HG03354 (cell line): Measurements from ENCODE around the gene SLC9A8.

Experiments
- ATAC-seq: cut with Tn5 transposase; IDR thresholded peaks from one replicate; pipeline ENCODE4 v1.9.1; 2021; ENCODE audit warnings: mild to moderate bottlenecking; ENCODE audit not compliant: unreplicated experiment, poor library complexity, severe bottlenecking

SLC9A8 gene

DNA sequence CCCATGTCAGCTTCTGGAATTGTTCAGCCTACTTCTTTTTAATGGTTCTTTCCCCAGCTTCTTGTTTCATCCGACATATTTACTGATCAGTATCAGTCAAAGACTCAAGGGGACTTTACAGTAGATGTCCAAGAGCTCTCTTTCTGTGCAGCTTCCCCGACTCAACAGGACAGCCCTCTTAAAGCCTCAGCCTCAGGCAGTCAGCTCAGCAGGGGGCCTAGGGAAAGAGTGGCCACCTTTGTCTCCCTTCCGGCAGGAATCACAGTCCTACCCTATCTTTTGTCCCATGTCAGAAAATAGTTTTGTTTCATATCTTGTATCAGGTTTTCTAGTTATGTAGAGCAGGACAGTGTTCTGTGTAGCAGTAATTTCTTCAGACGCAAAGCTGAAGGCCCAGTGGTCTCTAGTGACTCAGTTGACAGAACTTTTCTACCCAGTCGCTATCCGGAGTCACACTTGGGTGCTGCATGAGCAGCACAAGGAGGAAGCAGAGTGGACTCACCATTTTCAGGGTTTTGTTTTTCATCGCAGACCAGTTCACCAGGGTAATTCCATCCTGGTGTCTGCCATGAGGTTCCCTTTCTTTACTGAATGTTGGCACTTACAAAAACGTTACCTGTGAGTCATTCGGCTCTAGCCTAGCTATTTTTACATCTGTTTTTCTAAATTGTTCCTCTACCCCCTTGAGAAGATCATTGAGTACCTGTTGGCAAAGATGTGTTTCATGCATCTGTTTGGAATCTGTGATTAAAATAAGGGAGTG, 55.0 kb downstream of the SLC9A8 start:
- no peak for ATAC-seq

DNA sequence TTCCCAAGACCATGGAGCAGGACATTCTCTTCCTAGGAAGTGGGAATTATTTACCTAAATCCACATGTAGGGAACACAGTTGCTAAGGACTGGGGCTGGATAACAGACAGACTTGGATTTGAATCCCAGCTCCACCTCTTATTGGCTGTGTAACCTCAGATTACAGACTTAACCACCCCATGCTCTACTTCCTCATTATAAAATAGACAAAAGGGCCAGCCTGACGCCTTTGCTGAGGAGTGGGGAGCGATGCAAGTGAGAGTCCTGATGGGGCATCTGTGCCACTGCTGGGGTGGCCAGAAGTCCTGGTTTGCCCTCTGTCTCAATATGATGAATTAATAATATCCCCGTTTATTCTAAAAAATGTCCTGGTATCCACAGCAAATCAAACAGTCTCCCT, 55.9 kb downstream of the SLC9A8 start:
- ATAC-seq: no peak

DNA sequence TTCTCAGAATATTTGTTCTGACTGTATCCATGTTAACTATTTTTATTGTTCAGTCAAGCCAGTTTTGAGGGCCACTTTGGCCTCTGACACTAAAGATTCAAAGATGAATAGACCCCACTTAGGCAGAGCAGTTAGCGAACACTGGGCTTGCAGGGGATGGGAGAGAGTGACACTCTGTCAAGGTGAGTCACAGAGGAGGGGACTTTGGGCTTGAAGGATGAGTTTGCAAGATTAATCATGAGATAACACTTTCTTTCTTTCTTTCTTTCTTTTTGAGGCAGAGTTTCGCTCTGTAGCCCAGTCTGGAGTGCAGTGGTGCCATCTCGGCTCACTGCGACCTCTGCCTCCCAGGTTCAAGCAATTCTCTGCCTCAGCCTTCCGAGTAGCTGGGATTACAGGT, 56.3 kb downstream of the SLC9A8 start:
- ATAC-seq: no peak

DNA sequence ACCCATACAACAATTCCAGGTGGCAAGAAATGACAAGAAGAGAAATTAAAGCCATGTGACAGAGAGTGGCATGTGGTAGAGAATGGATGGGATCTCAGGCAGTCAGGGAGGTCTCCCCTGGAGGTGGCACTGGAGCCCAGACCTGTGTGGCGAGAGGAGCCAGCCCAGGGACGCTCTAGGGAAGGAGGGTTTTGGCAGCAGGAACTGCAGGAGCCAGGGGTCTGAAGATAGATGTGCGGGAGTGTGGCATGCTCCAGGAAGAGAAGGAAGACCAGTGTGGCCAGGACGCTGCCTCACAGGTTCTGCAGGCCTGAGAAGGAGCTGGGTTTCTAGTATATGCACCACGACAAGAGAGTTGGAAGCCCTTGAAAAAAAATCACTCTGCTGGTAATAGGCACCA, 57.6 kb downstream of the SLC9A8 start:
- no peak for ATAC-seq

DNA sequence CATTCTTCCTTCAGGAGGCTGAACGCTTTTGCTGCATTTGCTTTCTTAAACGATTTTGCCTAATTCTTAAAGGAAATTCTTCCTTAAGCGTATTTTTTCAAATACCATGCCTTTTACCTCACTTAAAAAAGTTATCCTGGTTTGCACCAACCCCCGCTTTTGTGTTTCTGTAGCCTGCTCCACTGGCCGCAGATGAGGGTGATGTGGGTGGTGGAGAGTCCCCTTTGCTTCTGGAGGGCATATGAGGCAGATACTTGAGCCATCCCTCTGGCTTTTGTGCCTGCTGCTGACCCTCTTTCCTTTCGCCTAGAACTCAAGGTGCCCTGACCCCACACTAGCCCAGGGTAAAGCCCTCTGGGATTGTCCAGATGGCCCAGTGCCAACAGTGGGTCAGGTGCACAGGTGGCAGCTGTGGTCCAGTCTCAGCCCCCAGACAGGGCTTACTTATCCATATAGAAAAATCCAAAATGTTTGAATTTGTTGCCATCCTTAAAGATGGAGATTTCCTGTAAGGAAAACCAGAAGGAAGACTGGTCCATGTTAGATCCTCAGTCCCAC, 58.8 kb downstream of the SLC9A8 start:
- no peak for ATAC-seq

DNA sequence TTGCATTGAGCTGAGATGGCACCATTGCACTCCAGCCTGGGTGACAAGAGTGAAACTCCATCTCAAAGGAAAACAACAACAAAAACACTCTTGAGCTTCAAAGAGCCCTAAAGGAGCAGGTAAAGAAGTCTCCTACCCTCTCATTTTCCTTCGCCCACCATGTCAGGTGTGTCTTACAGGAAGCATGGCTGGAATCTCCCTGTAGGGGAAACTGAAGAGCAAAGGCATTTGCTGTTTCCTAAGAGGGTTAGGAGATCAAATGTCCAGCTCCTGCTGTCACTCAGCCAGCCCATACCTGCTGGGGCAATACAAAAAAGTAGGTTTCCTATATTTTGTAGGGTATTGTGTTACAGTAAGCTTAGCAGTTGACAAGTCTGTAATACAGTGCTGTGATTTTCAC, 59.4 kb downstream of the SLC9A8 start:
- no peak for ATAC-seq

DNA sequence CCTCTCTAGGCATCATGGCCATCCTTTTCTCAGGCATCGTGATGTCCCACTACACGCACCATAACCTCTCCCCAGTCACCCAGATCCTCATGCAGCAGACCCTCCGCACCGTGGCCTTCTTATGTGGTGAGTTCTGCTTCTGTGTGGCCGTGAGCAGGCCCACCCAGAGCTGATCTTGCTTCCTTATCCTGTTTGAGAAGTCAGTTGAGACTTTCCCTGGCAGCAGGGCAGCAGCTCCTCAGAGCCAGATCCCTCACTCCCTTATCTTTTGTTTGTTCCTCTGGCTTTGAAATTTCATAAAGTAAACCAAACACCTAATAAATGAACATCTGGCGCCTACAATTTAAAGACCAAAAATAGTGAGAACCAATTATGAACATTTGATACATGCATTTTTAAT, 62.1 kb downstream of the SLC9A8 start:
- no peak for ATAC-seq

DNA sequence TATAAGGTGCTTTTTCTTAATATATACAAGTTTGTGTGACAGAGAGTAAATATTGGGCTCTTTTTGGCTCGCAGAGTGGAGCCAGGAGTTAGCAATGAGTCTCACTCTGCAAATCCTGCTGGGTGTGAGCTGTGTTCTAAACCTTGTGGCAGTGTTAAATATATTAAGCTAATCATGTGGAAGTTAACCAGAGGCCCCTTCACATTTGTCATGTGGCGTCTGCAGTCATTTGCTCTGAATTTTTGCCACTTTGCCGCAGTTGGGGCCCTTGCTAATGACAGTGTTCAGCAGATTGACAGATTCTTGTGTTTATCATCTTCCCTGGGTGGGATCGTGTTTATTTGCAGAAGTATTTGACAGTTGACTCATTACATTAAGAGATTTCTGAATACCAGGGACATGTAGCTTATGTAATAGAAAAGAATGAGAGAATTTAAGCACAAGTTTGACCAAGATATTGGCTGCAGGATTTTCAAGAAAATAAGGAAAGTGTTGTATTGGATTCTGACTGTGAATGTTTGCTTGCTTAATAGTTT, 64.8 kb downstream of the SLC9A8 start:
- ATAC-seq: no peak

DNA sequence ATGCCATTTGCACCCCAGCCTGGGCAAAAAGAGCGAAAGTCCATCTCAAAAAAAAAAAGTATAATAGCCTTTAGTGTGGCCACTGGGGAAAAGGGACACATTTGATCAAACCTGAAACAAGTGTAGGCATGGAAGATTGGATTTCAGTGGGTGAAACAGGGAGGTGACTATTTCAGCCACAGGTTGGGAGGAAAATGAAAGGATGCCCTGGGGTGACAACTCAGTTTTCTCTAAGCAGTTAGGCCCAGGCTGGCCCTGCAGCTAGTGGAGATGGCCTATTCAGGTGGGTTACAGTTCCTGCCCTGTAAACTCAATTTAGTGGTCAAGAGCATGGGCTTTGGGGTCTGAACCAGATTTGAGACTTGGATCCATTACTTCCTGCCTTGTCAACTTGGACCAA, 66.3 kb downstream of the SLC9A8 start:
- no peak for ATAC-seq

DNA sequence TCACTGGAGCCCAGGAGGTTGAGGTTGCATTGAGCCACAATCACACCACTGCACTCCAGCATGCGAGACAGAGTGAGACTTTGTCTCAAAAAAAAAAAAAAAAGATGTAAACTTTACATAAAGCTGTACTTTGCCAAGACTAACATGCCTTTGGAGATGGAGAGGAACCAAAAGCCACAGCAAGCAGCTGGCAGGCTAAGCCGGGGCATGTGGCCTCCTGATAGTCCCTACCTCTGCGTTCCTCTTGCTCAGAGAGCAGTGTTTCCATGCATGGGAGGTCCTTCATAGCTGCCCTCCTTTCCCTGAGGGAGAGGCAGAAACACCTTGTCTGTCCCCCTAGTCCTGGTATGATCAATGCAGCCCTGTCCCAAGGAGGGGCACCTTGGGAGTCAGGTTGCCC, 67.5 kb downstream of the SLC9A8 start:
- ATAC-seq: no peak

DNA sequence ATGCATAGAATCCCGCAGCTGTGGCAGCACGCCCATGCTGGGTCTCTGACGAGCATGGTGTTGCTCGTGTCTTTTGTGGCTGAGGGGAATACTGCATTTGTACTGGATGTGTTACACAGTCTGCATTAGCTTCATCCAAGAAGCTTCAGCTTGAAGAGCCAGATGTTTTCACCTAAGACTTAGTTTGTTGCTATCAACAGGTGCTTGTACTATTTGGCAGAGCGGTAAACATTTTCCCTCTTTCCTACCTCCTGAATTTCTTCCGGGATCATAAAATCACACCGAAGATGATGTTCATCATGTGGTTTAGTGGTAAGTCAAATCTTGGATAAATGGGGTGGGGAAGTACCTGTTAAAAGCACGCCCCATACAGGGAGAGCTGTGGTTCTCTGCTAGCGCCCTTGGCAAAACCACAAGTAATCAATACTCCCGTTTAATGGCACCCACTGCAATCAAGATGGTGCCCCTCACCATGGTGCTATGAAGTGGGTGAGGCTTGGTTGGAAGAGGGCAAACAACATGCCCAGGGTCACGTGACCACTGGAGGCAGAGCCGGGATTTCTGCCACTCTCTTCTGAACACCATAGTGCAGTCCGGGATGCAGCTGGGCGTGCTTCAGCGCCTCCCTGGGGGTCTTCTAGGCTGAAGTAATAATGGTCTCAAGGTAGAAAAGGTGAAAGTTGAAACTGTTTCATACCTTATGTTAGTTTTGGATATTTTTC, 68.3 kb downstream of the SLC9A8 start:
- ATAC-seq: no peak

DNA sequence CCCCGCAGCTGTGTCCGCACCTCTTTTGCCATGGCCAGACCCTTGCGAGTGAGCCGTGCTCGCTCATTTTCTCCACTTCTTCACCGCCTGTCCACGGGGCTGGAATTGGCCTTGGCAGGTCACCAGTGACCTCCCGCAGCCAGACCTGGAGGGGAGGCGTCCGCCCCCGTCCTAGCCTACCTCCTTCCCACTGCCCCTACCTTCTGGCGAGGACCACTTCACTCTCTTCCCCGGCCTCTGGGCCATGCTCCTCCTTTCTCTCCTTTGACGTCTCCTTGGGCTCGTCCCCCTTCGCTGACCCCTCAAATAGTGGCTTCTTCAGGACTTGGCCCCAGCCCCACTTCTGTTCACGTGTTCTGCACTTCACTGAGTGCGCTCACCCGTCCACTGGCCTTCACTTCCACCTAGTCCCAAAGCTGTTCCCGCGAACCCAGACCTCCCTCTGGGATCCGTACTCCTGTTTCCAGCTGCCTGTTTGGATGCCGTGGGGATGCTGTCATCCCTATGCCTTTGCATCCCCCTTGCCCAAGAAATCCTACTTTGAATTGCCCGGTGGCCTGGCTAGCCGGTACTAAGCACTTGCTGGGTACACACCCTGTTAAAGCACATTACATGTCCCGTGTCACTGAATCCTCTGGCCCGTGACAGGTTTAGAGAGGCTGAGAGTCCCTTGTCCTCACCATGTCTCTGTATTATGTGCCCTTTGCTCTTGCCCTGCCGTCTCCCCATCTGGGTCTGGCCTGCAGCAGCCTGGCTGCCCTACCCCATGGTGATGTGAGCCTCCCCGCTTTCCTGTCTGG, 69.7 kb downstream of the SLC9A8 start:
- no peak for ATAC-seq

DNA sequence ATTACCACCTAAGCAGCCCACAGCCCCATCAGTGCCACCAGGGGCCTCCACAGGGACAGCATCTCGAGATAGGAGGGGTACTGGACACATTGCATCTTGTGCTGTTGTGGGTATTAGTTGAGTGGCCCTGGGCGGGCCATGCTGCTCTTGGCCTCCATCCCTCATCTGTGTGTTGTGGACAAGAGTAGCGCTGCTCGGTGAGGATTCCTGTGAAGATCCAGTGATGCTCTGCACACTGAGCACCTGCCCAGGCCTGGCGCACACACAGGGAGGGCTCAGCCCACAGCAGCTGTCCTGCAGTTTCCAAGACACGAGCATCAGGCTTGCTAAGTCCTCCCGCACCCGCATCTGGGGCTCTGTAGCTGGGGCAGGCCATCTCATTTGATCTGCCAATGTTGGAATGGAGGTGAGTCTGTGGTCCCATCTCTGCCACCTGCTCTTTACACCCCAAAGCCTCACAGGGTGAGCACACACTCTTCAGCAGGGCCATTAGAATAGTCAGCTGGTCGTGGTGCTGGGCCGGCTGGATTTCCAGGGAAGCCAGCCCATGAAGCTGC, 70.7 kb downstream of the SLC9A8 start:
- no peak for ATAC-seq

DNA sequence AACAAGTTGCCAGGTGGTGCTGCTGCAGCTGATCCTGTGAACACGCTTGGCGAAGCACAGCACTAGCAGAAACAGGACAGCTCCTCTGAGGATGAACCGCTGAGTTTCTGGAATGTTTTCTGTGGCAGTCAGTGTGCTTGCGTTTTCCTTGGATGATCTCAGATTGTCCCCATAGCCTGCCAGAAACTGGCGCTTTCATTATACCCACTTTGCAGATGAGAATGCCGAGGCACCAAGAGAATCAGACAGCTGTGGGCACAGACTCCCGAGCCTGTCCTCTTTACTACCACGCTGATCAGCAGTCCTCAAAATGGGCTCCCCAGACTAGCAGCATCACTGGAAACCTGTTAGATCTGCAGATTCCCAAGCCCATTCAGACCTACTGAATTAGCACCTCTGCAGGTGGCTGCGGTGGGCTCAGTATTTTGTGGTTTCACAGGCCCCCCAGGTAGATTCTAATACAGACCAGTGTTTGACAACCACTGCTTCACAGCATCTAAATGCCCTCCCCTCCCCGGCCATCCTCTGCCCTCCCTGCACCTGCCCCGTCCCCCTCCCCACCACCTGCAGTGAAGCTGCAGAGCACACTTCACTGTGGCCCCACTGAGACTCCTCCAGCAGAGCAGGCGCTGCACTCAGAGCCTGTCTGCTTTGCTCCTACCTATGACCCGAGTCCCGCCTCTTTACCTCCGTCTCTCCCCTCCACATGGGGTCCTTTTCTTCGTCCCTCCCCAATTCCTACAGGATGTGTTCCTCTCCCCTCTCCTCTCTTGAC, 73.1 kb downstream of the SLC9A8 start:
- ATAC-seq: no peak

DNA sequence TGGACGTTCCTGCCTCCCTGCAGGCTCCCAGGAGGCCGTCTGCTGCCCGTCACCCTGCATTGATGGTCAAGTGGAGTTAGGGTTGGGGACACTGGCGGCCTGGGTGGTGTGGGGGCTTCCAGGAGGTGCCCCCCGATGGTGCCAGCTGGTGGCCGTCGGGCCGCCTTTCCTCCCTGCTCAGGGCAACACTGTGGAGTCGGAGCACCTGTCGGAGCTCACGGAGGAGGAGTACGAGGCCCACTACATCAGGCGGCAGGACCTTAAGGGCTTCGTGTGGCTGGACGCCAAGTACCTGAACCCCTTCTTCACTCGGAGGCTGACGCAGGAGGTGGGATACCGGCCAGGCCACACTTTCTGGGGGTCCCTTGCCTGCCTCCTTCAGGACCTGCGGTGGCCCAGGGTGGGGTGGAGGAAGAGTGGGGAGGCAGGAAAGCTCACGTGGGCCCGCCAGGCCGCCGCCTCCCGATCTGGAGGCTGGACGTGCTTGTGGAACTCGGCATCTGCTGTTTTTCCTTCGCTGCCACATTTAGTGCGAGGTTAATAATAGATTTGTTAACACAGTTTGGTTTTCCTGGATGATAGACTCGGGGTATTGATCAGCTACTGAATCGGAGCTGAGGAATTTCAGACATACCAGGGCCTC, 74.1 kb downstream of the SLC9A8 start:
- ATAC-seq: no peak

DNA sequence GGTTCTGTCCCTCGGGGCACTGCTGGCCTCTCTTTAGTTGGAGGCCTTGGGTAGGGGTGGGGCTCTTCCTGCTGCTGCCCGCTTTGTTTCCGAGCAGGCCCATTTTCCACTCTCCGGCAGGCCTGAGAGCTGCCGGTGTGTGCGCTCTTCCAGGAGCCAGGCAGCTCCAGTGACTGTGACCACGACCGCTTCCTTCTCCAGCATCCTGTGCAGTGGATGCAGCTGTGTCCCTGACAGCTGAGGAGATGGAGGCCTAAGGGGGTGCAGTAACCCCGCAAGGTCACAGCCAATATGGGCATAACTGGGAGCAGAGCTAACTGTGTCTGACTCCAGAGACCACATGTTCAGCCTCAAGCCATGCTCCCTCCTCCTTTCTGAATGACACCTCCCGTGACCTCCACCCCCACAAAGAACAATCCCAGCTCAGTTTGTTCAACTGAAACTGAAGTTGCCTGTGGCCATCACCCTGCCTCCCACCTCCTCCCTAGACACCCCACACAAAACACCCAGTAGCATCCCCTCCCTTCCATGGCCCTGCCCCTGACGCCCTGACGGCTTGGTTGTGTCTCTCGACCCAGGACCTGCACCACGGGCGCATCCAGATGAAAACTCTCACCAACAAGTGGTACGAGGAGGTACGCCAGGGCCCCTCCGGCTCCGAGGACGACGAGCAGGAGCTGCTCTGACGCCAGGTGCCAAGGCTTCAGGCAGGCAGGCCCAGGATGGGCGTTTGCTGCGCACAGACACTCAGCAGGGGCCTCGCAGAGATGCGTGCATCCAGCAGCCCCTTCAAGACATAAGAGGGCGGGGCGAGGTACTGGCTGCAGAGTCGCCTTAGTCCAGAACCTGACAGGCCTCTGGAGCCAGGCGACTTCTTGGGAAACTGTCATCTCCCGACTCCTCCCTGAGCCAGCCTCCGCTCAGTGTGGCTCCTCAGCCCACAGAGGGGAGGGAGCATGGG, 74.9 kb downstream of the SLC9A8 start:
- ATAC-seq: no peak

DNA sequence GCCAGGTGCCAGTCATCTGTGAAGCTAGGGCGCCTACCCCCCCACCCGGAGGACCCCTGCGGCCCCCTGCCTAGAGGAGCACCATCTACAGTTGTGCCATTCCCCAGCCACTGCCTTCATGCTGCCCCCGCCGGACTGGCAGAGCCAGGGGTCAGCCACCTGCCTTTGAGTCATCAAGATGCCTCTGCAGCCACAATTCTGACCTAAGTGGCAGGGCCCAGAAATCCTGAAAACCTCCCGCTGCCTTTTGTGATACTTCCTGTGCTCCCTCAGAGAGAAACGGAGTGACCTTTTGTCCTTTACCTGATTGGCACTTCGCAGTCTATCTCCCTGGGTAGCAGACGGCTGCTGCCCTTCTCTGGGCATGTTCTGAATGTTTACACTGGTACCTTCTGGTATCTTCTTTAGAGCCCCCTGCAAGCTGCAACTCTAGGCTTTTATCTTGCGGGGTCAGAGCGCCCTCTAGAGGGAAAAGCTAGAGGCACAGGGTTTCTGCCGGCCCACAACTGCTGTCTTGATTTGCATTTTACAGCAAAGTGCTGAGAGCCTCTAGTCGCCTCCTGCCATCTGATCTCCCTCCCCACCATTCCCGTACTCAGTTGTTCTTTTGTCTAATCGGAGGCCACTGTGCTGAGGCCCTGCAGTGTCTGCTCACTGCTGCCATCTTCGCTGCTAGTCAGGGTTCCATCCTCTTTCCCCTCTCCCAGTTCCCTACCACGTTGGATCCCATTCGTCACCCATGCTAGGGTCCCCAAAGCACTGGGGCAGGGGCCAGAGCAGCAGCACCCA, 75.8 kb downstream of the SLC9A8 start:
- ATAC-seq: no peak
